Activated CD4-positive, alpha-beta T cell treated with anti-CD3 and anti-CD28 coated beads, Interleukin-2, Interleukin-4, amounts not matched to agents 100 ng/mL and 50 ng/mL, durations not matched to agents 16 hours and 8 hours (primary cell): ENCODE measurements around the gene SCIMP.
A peak's percentile ranks its signal among the peaks of the same experiment; 100 is the strongest.
"Not testable (repeated sequence)": the region's sequence is repeated elsewhere in the genome, so short reads cannot be mapped to it uniquely, and the experiment has no call there.

ENCODE experiments used
- DNase-seq: peaks from one replicate; pipeline ENCODE4 v3.0.0-alpha.2; 2020; ENCODE audit warnings: low spot score

Gene SCIMP

GRCh38 chr17:5234645-5235576 lies at the start of gene SCIMP:
TSS of gene SCIMP (minus strand) at chr17:5234860. CDS start at chr17:5234755, 105 bp downstream.
- no peak for DNase-seq

GRCh38 chr17:5283571-5284315 lies 49.1 kb upstream of the SCIMP start:
- no peak for DNase-seq

GRCh38 chr17:5282642-5283217 lies 48.1 kb upstream of the SCIMP start:
- DNase-seq: peak; percentile 19

GRCh38 chr17:5281814-5282641 lies 47.4 kb upstream of the SCIMP start, which contains the start of gene RABEP1:
TSS of gene RABEP1 (plus strand) at chr17:5282284. CDS start at chr17:5282487, 203 bp downstream.
- DNase-seq: peak; percentile 94

GRCh38 chr17:5272322-5272721 lies 37.7 kb upstream of the SCIMP start:
- DNase-seq: peak; percentile 4

- DNase-seq: no peak
These were observed 34.7 kb upstream of the SCIMP start for GRCh38 chr17:5269241-5269960.

GRCh38 chr17:5264893-5265292 lies 30.2 kb upstream of the SCIMP start:
- DNase-seq: no peak

- no peak for DNase-seq
These were observed 28.8 kb upstream of the SCIMP start for GRCh38 chr17:5263441-5263840.

- no peak for DNase-seq
These were observed 27.8 kb upstream of the SCIMP start for GRCh38 chr17:5262416-5262991.

- DNase-seq: no peak
These were observed 25.9 kb upstream of the SCIMP start for GRCh38 chr17:5260542-5260941.

- no peak for DNase-seq
These were observed 22.5 kb upstream of the SCIMP start for GRCh38 chr17:5257124-5257523.

GRCh38 chr17:5254903-5255521 lies 20.4 kb upstream of the SCIMP start:
- no peak for DNase-seq

GRCh38 chr17:5254414-5254813 lies 19.8 kb upstream of the SCIMP start:
- no peak for DNase-seq

GRCh38 chr17:5249615-5250014 lies 15.0 kb upstream of the SCIMP start:
- DNase-seq: peak; percentile 71

- DNase-seq: no peak
These were observed 14.3 kb upstream of the SCIMP start for GRCh38 chr17:5248821-5249479.

- DNase-seq: no peak
These were observed 13.0 kb upstream of the SCIMP start for GRCh38 chr17:5247621-5248020.

- DNase-seq: no peak
These were observed 7.4 kb upstream of the SCIMP start for GRCh38 chr17:5241861-5242671.

- not testable (repeated sequence) for DNase-seq
These were observed 5.1 kb upstream of the SCIMP start for GRCh38 chr17:5239769-5240168.

GRCh38 chr17:5238333-5238732 lies 3.7 kb upstream of the SCIMP start:
- no peak for DNase-seq
